ENCODE results near the gene TEX22. TPM values are rescaled to one million over a fixed set of nuclear protein-coding genes. Genes with fewer than 3 reads are reported as not detected.
"Not testable (repeated sequence)": the region's sequence is repeated elsewhere in the genome, so short reads cannot be mapped to it uniquely, and the experiment has no call there.

Gene TEX22, protein sequence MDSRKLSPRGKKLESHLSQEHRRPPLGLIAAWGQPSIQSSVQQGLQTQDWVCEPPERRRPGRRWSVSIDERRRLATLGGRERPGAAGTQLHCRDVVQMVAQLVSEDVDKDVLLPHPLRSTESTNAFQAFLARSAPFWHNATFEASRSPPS
- total RNA-seq = not detected
- long read RNA-seq, partial matches to known transcripts = 0 of 1 reads
- long read RNA-seq, other reads (novel, unspliced or antisense) = 1 of 1 reads

GRCh38 chr14:105398044-105398725 lies at the start of gene TEX22:
Gene TEX22, plus strand, starts transcription at chr14:105398538. Its CDS starts 803 bp downstream, at chr14:105399341.
- DNase-seq (ENCODE audit: low spot score) = peak; percentile 97

DNA sequence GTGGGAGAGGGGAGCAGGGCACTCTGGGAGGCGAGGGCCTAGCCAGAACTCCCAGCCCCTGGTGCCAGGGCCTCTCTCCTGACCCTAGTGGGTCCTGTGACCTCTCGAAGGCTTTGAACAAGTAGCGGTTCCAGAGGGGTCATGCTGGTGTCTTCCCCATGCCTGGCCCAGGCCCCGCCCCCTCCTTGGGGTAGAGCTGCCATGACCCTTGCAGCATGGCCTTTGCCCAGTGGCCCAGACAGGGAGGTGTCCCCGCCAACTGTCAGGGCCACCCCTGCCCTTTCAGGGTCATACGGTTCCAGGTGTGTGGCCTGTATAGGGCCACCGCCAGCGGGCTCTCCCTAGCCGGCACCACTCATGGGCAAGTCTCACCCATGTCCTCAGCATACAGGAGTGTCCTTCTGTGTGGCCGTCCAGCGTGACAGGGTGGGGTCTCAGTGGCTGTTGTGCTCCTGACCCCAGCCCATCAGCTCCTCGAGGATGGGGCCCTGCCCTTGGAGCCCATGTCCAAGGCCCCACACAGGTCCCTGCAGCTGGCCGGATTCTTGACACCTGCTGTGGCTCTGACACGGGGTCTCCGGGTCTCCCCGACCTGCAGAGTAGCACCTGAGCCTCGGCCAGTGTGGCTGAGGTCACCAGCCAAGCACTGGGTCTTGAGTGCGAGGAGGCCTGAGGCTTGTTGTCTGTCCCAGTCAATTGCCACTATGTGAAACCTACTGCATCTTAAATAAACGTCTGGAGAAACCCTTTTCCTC lies 49.2 kb upstream of the TEX22 start:
- DNase-seq (ENCODE audit: low spot score) = no peak

- no peak for DNase-seq (ENCODE audit: low spot score)
Observed at GRCh38 chr14:105349992-105350391, 48.3 kb upstream of the TEX22 start.

GRCh38 chr14:105350450-105351244 lies 47.7 kb upstream of the TEX22 start:
- DNase-seq (ENCODE audit: low spot score) = no peak

GRCh38 chr14:105351410-105351809 lies 46.9 kb upstream of the TEX22 start:
- DNase-seq (ENCODE audit: low spot score) = no peak

DNA sequence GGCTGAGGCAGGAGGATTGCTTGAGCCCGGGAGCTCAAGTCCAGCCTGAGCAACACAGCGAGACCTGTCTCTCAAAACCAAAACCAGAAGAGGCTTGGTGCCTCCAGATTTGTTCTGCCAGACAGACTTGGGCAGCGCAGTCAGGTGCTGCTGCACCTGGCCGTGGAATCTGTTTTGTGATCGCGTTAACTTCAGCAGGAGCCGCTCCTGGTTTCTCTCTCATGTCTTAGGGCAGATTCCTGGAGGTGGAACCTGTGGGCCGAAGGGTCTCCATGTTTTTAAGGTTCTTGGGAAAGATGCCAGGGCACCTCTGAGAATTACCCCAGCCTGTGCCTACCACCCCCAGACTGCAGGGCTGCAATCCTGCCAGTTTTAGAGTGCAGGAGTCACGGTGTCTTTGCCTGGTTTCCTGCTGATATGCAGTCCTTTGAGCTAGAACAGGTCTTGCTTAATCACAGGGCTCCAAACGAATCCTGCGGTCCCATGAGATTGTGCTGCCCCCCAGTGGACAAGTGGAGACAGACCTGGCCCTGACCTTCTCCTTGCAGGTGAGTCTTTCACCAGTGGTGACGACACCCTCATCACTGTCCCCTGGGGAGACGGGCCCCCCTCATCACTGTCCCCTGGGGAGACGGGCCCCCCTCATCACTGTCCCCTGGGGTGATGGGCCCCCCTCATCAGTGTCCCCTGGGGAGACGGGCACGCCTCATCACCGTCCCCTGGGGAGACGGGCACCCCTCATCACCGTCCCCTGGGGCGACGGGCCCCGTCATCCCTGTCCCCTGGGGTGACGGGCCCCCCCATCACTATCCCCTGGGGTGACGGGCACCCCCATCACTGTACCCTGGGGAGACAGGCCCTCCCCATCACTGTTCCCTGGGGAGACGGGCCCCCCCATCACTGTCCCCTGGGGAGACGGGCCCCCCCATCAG lies 46.2 kb upstream of the TEX22 start:
- DNase-seq (ENCODE audit: low spot score) = no peak

GRCh38 chr14:105353136-105353535 lies 45.2 kb upstream of the TEX22 start:
- no peak for DNase-seq (ENCODE audit: low spot score)

GRCh38 chr14:105354541-105354940 lies 43.8 kb upstream of the TEX22 start:
- no peak for DNase-seq (ENCODE audit: low spot score)

GRCh38 chr14:105355049-105355575 lies 43.2 kb upstream of the TEX22 start:
- DNase-seq (ENCODE audit: low spot score) = no peak

DNA sequence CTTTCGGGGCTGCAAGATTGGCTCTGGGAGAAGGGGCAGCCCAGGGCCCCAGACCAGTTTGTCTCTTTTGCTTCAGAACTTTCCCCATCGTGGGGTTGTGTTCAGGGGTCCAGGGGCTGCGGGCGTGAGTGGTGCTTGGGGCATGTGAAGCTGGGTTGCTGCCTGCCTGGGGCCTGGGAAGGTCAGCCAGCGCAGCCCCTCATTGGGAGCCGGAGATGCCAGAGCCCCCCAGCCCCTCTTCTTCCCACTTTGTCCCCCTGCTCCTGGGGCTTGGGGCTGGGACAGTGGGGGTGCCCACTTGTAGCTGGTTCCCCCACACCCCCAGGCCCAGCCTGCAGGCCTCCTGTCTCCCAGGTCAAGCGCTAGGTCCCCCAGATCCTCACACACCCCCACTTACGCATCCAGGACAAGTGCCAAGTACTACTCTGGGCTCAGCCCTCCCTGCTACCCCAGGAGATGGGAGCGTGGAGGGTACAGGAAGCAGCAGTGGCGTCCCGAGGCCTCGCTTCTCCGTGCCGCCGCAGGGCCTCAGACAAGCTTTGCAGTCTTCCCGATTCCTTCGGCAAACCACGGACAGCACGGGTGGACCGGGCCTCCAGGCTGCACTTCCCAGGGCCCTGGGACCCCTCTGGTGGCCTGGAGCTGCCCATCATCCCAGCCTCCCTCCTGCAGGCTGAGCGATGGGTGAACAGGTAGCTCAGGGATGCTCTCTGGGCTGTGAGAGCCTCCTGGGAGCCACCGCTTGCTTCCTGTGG lies 42.3 kb upstream of the TEX22 start:
- DNase-seq (ENCODE audit: low spot score) = no peak

GRCh38 chr14:105356927-105357326 lies 41.4 kb upstream of the TEX22 start:
- DNase-seq (ENCODE audit: low spot score) = no peak

GRCh38 chr14:105357626-105358025 lies 40.7 kb upstream of the TEX22 start:
- no peak for DNase-seq (ENCODE audit: low spot score)

- no peak for DNase-seq (ENCODE audit: low spot score)
Observed at GRCh38 chr14:105358140-105358846, 40.0 kb upstream of the TEX22 start.

DNA sequence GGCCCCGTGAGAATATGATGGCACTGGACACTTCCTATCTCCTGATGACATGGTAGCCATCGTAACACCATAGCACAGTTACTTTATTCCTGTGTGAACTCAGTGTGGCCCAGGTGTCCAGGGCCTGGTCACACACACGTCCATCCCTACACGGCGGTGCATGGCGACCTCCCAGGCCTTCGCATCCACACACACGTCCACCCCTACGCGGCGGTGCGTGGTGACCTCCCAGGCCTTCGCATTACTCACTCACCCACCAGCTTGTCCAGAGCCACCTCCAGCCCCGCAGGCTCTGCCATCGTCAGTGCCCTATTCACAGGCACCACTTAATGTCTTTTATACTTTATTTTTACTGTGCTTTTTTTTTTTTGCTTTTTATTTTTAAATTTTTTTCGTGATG lies 39.4 kb upstream of the TEX22 start:
- no peak for DNase-seq (ENCODE audit: low spot score)

DNA sequence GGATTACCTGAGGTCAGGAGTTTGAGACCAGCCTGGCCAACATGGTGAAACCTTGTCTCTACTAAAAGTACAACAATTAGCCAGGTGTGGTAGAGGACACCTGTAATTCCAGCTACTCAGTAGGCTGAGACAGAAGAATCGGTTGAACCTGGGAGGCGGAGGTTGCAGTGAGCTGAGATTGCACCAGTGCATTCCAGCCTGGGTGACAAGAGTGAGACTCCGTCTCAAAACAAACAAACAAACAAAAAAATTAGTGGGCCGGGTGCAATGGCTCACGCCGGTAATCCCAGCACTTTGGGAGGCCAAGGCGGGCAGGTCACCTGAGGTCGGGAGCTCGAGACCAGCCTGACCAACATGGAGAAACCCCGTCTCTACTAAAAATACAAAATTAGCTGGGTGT lies 36.9 kb upstream of the TEX22 start:
- DNase-seq (ENCODE audit: low spot score) = not testable (repeated sequence)

- DNase-seq (ENCODE audit: low spot score) = no peak
Observed at GRCh38 chr14:105363847-105364708, 34.3 kb upstream of the TEX22 start.

DNA sequence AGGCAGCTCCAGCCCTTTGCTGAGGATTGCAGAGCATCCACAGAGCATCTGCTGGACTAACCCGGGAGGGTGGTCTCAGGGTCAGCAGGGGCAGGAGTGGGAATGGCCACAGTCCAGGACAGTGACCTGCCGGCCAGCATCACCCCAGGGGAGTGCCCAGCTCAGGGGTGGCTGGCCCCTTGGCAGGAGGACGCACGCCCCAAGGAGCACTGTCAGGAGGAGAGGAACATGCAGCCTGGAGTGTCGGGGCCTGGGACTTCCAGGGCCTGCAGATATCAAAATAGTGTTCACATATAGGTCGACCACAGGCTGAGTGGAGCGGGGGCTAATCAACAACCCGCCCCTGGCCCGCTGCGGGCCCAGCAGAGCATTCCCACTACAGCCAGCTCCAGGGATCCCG lies 33.2 kb upstream of the TEX22 start:
- DNase-seq (ENCODE audit: low spot score) = no peak

- no peak for DNase-seq (ENCODE audit: low spot score)
Observed at GRCh38 chr14:105365681-105366080, 32.7 kb upstream of the TEX22 start.

Measured in mesenteric fat pad (tissue), 1 donor.